Activated T-cell treated with anti-CD3 and anti-CD28 coated beads for 4 hours (primary cell): ENCODE data around the gene PSMG4.

Source experiments
- DNase-seq: peaks from one replicate; pipeline ENCODE4 v3.0.0-alpha.2; 2020

The PSMG4 gene

DNA sequence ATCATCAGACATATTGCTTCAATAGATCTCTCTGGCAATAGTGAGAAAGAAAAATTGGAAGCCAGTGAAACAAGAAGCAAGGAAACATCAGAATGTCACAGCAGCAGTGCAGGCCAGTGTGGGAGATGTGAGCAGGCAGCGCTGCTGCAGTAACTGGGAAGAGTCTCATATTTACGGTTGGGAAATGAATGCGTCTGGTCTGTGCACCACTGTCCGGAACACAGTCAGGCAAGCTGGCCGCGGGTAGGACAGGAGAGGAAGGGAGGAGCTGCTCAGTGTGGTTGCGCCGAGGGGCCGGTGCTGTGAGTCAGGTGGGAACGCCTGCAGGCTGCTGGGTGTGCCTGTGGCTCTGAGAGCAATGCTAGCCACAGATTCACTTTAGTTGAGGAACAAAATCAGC, 6.4 kb upstream of the PSMG4 start:
- no peak for DNase-seq

DNA sequence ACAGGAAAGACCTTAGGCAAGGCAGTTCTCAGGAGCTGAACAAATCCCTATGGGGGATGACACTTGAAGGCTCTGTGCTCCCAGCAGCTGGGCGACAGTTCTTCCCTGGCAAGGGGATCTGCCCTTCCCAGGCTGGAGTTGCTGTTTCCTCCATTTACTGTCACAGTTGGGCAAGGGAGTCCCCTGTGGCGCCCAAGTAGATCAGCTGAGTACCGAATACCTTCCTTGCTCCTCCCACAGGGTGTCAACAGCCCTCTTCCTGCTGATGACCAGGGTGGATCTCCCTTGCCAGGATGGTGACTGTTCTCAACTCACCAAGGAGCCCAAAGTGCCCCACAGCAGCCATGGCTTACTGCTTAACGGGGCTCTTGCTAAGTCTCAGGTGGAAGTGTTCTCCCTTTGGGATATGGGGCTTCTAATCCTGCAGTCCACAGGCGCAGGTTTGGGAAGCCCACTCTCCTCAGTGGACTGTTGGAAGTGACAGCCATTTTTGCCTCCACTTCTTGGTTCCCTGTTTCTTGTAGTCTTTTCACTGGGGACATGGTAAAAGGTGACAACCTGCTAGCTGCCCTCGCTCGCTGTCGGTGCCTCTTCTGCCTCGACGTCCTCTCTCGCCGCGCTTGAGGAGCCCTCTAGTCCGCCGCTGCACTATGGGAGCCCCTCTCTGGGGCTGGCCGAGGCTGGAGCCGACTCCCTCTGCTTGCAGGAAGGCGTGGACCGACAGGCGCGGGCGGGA, 5.7 kb upstream of the PSMG4 start:
- DNase-seq = no peak

DNA sequence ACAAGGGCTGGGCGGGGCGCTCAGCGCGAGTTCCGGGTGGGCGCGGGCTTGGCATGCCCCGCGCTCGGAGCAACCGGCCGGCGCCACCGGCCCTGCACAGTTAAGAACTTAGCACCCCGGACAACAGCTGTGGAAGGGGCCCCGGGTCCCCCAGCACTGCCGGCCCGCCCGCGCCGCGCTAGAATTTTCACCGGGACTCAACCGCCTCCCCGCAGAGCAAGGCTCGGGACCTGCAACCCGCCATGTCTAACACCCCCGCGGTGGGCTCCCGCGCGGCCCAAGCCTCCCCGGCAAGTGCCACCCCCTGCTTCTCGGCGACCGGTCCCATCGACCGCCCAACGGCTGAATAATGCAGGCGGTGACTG, 5.2 kb upstream of the PSMG4 start:
- DNase-seq = no peak

DNA sequence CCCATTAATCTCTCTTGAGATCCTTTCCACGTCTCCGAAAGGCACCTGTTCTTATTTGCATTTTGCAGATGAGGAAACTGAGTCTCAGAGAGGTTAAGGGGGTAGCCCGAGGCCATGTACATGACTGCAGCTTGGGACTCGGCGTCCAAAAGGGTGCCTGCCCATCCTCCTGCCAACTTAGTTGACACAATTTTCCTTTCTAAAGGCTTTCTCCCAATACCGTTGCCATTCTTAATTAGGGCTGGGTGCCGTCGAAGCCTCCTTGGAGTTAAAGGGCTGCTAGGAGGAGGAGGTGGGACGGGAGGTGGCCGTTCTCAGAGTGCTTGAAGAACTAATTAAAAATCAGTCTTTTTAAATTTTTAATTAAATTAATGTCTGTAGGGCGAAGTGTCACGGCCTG, 546 bp upstream of the PSMG4 start:
- no peak for DNase-seq

- DNase-seq = no peak
Measured at GRCh38 chr6:3259491-3259958, 778 bp downstream of the PSMG4 start.

GRCh38 chr6:3260296-3260695, 1.5 kb downstream of the PSMG4 start:
- no peak for DNase-seq

- no peak for DNase-seq
Measured at GRCh38 chr6:3260772-3261517, 2.2 kb downstream of the PSMG4 start.

GRCh38 chr6:3261518-3261820, 2.7 kb downstream of the PSMG4 start:
- DNase-seq = no peak

DNA sequence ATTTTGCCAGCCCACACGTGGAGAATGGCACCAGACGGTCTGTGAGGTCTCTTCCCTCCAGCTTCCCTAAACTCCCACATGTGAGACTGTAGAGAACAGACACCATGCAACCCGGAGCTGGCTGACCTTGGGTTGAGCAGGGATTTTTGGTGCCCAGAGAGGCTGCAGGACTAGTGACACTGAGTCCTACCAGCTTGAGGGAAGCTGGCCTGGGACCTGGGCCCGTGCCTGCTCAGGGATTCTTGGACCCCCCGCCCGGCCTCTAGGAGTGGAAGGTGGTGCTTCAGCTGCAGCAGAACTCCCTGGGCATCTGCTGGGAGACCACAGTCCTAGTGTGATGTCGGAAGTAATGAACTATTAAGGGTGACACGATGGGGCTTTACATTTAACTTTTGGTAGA, 3.2 kb downstream of the PSMG4 start:
- no peak for DNase-seq

GRCh38 chr6:3263096-3263495, 4.3 kb downstream of the PSMG4 start:
- no peak for DNase-seq

DNA sequence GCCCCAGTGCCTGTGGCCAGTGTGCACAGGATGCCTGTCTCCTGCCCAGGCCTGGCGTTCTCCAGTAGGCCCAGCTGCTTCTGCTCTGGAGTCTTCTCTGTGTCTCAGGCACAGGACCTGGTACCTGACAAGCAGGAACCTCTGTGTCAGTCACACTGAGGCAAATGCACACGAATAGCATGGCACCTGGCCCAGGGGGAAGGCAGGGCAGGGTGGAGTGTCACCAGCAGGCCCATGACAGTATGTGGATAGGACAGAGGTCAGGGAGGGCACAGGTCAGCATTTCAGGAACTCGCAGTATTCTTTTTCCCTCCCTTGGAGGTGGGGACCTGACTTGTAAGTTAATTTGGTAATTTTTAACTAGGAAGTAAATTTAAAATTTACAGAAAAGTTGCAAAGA, 5.6 kb downstream of the PSMG4 start:
- no peak for DNase-seq

DNA sequence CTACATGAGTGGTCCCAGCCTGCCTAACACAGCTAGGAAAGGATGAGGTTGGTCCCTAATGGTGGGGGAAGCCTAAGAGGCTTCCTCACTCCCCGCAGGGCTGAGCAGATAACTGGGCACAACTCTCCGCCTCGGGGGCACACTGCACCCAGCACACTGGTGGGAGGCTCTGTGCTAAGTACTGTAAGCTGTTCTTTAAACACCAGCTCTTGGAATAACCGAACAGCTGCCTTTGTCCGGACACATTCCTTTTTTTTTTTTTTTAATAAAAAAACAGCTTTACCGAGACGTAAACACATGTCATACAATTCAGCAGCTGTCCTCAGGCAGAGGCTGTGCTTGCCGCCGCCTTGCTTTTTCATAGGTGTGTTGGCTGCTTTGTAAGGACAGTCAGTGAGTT, 6.9 kb downstream of the PSMG4 start:
- no peak for DNase-seq

DNA sequence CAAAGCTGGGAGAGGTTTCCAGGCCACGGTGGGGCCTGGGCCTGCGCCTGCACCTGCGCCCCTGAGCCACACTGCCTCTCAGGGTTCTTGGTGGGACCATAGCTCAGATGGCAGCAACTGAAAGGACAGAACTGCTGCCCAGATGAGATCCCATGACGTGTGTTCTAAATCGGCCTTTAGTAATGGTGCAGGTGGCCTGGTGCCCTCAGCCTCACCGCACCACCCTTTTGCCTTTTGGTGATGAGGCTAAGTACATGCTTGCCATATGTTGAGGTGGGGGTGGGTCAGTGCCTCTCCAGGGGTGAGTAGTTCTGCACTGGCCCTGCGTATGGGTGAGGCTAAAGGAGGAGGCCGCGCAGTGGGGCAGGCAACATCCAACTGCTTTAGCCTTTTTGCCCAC, 7.4 kb downstream of the PSMG4 start:
- DNase-seq = no peak

DNA sequence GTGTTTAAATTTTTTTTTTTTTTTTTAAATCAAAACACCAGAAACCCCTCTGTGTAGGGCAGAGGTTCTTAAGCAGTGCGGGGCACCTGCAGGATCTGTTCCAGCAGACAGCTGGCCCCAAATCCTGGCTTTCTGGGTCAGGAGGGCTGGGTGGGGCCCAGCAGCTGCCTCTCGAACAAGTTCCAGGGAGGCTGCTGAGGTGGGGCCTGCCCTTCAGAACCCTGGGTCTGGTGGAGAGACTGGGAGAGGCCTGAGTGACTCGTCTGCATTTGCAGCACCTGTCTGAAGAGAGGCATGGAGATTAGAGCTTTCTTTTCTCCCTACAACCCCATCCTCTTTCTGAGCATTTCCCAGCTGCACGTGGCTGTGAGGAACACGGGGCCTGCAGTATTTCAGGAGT, 8.4 kb downstream of the PSMG4 start:
- DNase-seq = no peak

GRCh38 chr6:3268680-3269079, 9.9 kb downstream of the PSMG4 start:
- no peak for DNase-seq

DNA sequence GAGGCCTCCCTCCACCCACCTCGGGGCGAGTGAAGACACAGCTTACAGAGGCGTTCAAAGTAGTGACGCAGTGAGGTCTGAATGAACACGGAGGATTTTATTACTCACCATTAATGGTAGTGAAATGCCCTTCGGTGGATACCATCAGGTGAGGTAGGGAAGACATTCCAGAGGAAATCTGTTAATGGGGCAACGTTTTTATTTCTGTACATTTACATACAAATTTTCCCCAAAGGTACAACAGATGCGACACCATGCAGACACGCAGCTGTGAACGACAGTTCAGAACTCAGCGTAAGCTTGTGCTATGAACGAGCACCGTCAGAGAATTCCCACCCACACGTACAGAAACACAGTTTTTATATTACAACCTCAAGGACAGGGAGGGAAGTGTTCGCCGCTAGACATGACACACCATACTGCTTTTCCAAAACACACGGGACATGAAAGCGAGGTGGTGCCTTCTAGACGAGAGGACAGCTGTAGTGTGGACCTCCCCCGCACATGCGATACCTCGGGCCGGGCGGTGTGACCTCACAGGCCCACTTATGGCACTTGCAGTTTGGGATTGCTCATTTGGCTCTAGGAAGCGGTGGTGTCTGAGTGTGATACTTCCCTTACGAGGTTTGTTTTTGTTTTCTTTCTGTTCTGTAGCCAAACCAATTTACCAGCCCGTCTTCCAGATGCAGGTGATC, 10.7 kb downstream of the PSMG4 start:
- no peak for DNase-seq

- no peak for DNase-seq
Measured at GRCh38 chr6:3270258-3270657, 11.5 kb downstream of the PSMG4 start.

GRCh38 chr6:3271756-3272155, 13.0 kb downstream of the PSMG4 start:
- DNase-seq = no peak

DNA sequence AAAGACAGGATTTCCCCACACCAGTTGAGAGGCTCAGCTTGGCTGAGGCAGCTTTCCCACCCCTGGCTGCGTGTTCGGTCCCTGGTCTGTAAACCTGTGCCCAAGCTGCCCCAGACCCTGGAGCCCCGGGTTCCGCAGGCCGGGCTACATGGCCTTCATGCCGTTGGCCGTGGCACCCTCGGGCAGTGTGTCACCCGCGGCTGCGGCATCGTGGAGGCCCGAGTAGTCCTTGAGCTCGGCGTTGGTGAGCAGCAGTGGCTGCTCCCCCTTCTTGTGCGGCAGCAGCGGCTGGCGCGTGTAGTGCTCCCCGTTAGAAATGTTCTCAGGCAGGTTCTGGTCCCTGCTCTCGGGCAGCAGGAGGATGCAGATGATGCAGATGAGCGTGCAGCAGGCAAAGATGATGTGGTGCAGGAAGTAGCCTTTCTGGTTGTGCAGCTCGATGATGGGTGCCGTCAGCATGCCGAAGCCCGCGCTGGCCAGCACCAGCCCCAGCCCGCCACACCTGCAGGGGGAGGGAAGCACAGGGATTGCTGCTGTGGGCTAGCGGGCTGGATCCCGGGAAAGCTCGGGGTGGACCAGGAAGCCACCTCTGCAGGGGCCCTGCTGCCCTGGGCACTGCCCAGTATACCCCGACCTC, 14.3 kb downstream of the PSMG4 start:
- DNase-seq = no peak

DNA sequence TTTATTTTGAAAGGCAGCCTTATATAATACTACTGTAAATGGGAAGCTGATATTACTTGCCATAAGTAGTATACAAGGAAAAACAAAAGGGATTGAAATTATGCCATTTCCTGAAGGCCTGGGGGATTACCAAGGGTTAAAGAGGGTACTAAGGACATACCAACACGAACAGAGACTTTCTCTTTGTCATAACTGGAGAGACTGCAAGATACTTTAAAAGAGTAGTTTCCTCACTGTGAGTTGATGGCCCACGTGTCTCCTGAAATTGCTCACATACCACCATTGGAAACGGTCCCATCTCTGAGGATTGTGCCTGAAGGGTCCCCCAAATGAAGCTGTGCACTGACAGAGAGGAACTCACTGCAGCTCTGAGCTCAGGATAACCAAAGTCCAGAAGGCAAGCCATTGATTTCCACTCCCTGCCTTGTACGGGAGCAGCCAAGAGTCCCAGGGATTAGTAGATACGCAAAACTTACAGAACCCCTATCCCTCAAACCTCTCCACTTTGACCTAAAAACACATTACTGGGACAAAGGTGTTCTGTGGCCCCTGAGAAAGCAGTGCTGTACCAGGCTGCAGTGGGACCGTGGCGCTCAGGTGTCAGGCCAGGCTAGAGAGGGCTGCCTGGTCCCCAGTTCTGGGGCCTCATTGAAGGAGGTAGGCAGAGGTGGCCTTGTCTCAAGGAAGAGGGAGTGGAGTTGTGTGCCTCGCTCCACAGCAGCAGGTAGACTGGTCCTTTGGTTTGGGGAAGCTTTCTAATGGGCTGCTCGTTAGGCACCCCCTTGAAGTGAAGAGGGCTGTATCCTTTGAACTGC, 15.2 kb downstream of the PSMG4 start:
- DNase-seq = no peak

- no peak for DNase-seq
Measured at GRCh38 chr6:3276174-3277167, 17.7 kb downstream of the PSMG4 start.

- no peak for DNase-seq
Measured at GRCh38 chr6:3277251-3277650, 18.5 kb downstream of the PSMG4 start.
